ENCODE results near the gene LRRC34.
A peak's percentile ranks its signal among the peaks of the same experiment; 100 is the strongest.

The LRRC34 gene, protein sequence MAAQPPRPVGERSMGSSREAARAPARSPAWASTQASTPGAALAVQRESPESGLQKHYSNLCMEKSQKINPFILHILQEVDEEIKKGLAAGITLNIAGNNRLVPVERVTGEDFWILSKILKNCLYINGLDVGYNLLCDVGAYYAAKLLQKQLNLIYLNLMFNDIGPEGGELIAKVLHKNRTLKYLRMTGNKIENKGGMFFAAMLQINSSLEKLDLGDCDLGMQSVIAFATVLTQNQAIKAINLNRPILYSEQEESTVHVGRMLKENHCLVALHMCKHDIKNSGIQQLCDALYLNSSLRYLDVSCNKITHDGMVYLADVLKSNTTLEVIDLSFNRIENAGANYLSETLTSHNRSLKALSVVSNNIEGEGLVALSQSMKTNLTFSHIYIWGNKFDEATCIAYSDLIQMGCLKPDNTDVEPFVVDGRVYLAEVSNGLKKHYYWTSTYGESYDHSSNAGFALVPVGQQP

DNA sequence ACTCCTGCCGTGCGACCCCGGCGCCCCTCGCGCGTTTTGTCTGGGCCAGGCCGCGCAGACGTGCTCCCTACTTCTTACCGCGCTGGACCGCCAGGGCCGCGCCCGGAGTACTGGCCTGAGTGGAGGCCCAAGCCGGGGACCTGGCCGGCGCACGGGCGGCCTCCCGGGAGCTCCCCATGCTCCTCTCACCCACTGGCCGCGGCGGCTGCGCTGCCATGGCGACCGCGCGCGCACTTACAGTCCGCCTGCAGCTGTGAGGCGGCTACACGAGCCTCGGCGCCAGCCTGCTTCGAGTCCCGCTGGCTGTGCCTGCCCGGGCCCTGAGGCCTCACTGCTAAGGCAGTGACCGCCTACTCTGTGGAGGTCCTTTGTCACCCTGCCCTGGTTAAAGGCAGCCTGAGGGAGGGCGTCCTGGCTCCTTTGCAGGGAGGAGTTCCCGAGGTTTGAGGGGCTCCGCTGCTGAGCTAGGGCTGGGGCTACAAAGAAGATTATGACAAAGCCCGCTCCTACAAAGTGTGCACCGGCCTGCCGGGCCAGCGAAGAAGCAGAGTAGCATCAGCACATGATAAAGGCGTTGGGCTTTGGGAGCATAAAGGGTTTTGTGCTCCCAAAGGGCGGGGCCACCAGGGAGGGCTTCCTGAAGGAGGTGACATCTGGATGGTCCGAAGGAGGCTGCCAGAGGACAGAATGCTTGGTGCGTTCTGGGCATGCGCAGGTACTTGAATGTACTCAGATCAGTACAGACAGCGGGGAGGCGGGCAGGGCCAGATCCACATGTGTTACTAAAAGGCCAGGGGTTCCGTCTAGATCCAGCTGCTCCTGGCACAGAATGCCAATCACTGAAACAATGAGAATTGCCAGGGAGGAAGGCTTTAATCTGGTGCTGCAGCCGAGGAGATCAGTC is at the start of gene LRRC34, which contains the start of gene LRRIQ4:
TSS of gene LRRC34 (minus strand) at position 573 of the 904 bp plus-strand sequence. CDS start at position 217, 356 bp downstream.
TSS of gene LRRIQ4 (plus strand) at position 539 of the 904 bp plus-strand sequence. CDS start 9,052 bp downstream, outside the sequence.
- H3K27me3 ChIP-seq: no peaks in the 10 kb centered on the region
- peak within 1 kb of the TSS; percentile 68 to 86 (median 83) for H3K27ac ChIP-seq
- peak within 1 kb of the TSS; percentile 54 to 86 (median 82) for H3K4me3 ChIP-seq
- H3K4me2 ChIP-seq: peak within 1 kb of the TSS; percentile 90 to 97 (median 95)
- peaks cover 0 to 5% (median 0%) of the 10 kb centered on the region in 11 experiments; a peak in 2 of 22 replicates for H3K36me3 ChIP-seq
- TF ChIP-seq Cebpa-rat (IDR thresholded peaks at IDR 0.05): no peak
- peaks cover 29 to 37% (median 33%) of the 10 kb centered on the region in 10 experiments for H3K4me1 ChIP-seq
- no peaks in the 10 kb centered on the region for H4K20me1 ChIP-seq
- H3K9ac ChIP-seq: peak within 1 kb of the TSS; percentile 78 to 87 (median 85)
- peaks cover 9 to 20% (median 14%) of the 10 kb centered on the region in 11 experiments for H3K9me3 ChIP-seq (replicated peaks in 1 of 11)

DNA sequence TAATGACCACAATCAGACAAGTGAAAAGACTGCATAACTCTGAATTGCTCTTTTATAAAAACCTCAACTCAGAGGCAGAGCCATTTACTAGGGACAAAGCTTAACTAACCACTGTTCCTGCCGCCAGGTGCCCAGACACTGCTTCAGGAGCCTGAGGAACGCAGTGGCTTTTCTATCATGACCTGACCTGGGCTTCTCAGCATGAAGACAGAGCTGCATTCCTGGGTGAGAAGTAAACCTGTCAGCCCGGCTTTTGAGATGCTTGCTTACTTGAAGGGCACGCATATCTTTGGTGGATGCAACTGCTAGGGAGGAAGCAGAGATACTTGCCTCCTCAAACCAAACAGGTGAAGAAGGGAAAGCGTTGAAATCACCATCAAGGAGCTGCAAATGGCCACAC is 49.2 kb upstream of the LRRC34 start:
- Histone ChIP-seq H3K36me3 (no peaks in the 10 kb centered on the region), H3K4me3 (no peak overlapping the region), H3K4me2 (no peak overlapping the region), H3K9ac (no peak overlapping the region), H3K27ac (no peak overlapping the region), H4K20me1 (no peaks in the 10 kb centered on the region), H3K4me1 (peaks cover 0 to 17% (median 11%) of the 10 kb centered on the region in 10 experiments; a peak in 15 of 20 replicates), H3K9me3 (replicated peaks in 1 of 11) (no peaks in the 10 kb centered on the region), H3K27me3 (no peaks in the 10 kb centered on the region)
- TF ChIP-seq Cebpa-rat (IDR thresholded peaks at IDR 0.05): no peak

DNA sequence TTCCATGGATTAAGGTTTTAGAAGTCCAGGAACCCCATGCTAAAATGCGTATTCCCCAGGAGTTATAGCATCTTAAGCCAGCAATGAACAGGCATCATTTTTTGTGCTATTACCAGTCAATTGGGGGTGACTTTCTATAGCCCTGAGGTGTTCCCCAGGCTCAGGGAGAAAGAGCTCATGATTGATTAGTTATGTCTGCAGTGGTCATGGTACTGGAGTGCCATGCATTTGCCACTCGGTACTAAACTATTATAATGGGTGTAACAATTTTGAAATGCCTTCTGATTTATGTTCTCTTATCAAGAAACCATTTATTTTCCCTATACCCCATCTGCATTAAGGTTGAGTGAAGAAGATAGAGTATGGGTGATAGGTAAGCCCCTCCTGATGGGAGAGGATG is 45.1 kb upstream of the LRRC34 start:
- Histone ChIP-seq H3K4me2 (no peak overlapping the region), H3K4me1 (no peaks in the 10 kb centered on the region), H3K9me3 (replicated peaks in 1 of 11) (no peaks in the 10 kb centered on the region), H3K4me3 (no peak overlapping the region), H3K27ac (no peak overlapping the region), H3K36me3 (no peaks in the 10 kb centered on the region), H3K27me3 (no peaks in the 10 kb centered on the region), H3K9ac (no peak overlapping the region), H4K20me1 (no peaks in the 10 kb centered on the region)
- no peak for TF ChIP-seq Cebpa-rat (IDR thresholded peaks at IDR 0.05)

DNA sequence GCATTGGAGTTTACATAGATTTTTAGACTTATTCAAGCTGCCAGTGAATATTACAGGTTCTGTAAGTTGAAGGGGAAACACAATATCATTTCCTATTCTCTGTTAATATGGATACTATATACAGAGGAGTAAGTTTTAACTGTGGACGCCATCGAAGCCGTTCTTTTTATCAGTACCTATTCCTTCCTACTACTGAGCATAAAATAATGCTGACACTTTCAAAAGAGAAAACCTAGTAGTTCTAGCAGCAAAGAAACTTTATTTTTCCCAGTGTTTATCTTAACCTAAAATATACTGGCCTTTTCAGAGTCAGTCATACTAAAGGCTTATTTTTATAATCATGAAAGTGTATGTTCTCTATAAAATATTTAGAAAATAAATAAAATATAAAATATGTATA is 42.8 kb upstream of the LRRC34 start:
- H3K9ac ChIP-seq: no peak overlapping the region
- no peaks in the 10 kb centered on the region for H3K9me3 ChIP-seq (replicated peaks in 1 of 11)
- no peaks in the 10 kb centered on the region for H3K36me3 ChIP-seq
- H3K27me3 ChIP-seq: no peaks in the 10 kb centered on the region
- peaks cover 0 to 3% (median 0%) of the 10 kb centered on the region in 10 experiments; a peak in 2 of 20 replicates for H3K4me1 ChIP-seq
- H4K20me1 ChIP-seq: no peaks in the 10 kb centered on the region
- no peak overlapping the region for H3K4me2 ChIP-seq
- H3K4me3 ChIP-seq: no peak overlapping the region
- no peak for TF ChIP-seq Cebpa-rat (IDR thresholded peaks at IDR 0.05)
- H3K27ac ChIP-seq: no peak overlapping the region

DNA sequence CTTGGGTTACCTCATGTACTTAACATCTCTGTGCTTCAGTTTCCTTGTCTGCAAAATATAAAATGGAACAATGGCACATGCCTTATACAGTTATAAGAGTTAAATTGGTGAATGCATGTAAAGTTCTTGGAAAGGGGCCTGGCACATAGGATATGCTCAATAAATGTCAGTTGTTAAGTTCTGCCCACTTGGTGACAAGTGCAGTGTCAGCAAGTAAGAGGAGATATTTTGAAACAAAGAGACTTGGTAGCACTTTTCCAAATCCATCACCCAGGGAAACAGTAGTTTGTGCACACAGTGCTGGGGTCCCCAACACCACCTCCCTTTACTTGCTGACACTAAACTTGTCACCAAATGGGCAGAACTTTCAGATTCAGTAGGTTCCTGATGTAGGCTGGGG is 37.9 kb upstream of the LRRC34 start:
- H3K27me3 ChIP-seq: no peaks in the 10 kb centered on the region
- H3K9ac ChIP-seq: no peak overlapping the region
- no peaks in the 10 kb centered on the region for H3K9me3 ChIP-seq (replicated peaks in 1 of 11)
- H3K27ac ChIP-seq: no peak overlapping the region
- no peaks in the 10 kb centered on the region for H4K20me1 ChIP-seq
- H3K4me3 ChIP-seq: no peak overlapping the region
- peaks cover 13 to 24% (median 21%) of the 10 kb centered on the region in 10 experiments for H3K4me1 ChIP-seq
- H3K4me2 ChIP-seq: peak overlapping the region in 1 of 11 experiments; percentile 38; a peak in 2 of 22 replicates
- no peaks in the 10 kb centered on the region for H3K36me3 ChIP-seq
- no peak for TF ChIP-seq Cebpa-rat (IDR thresholded peaks at IDR 0.05)

DNA sequence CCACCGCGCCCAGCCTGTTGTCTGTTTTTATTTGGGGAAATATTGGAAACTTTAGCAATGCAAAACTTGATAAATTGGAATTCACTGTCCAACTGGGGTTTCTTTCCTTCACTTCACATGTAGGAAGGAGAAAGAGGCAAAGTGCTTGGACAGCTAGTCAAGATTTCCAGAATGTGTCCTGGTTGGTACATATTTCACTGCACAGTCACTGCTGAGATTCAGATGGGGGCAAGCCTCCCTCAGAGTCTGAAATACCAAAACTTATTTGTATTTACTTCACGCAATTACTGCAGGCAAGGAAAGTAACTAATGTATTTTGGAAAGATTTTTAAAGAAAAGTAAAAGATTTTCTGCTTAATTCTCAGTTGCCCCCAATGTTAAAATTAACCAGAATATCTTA is 36.0 kb upstream of the LRRC34 start:
- H3K9ac ChIP-seq: no peak overlapping the region
- no peaks in the 10 kb centered on the region for H3K27me3 ChIP-seq
- peaks cover 13 to 24% (median 21%) of the 10 kb centered on the region in 10 experiments for H3K4me1 ChIP-seq
- no peaks in the 10 kb centered on the region for H3K36me3 ChIP-seq
- H3K9me3 ChIP-seq (replicated peaks in 1 of 11): no peaks in the 10 kb centered on the region
- no peak overlapping the region for H3K27ac ChIP-seq
- H4K20me1 ChIP-seq: no peaks in the 10 kb centered on the region
- no peak for TF ChIP-seq Cebpa-rat (IDR thresholded peaks at IDR 0.05)
- no peak overlapping the region for H3K4me2 ChIP-seq
- no peak overlapping the region for H3K4me3 ChIP-seq

DNA sequence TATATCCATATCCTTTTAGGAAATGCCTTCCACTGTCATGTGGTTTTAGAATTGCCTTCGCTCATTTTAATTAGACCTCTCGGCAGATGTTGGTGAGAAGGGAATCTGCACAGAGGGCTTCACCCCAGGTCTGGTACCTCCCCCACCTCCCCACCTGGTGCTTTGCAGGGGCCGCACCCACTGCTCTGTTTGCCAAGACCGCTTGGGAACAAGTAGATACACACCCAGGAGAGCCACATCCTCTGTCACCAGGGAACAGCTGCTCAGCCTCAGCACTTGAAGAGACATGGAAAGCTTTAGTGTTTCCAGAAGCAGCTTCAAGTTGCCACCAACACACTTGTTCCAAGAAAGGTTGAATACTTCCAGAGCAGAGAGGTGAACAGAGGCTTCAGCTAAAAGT is 35.2 kb upstream of the LRRC34 start:
- H4K20me1 ChIP-seq: no peaks in the 10 kb centered on the region
- H3K27me3 ChIP-seq: no peaks in the 10 kb centered on the region
- H3K4me3 ChIP-seq: no peak overlapping the region
- H3K4me1 ChIP-seq: peaks cover 15 to 32% (median 26%) of the 10 kb centered on the region in 10 experiments
- no peak overlapping the region for H3K9ac ChIP-seq
- H3K36me3 ChIP-seq: no peaks in the 10 kb centered on the region
- H3K27ac ChIP-seq: no peak overlapping the region
- H3K4me2 ChIP-seq: peak overlapping the region in 7 of 11 experiments; percentile 7 to 83 (median 70); a peak in 6 of 22 replicates
- TF ChIP-seq Cebpa-rat (IDR thresholded peaks at IDR 0.05): no peak
- H3K9me3 ChIP-seq (replicated peaks in 1 of 11): no peaks in the 10 kb centered on the region

DNA sequence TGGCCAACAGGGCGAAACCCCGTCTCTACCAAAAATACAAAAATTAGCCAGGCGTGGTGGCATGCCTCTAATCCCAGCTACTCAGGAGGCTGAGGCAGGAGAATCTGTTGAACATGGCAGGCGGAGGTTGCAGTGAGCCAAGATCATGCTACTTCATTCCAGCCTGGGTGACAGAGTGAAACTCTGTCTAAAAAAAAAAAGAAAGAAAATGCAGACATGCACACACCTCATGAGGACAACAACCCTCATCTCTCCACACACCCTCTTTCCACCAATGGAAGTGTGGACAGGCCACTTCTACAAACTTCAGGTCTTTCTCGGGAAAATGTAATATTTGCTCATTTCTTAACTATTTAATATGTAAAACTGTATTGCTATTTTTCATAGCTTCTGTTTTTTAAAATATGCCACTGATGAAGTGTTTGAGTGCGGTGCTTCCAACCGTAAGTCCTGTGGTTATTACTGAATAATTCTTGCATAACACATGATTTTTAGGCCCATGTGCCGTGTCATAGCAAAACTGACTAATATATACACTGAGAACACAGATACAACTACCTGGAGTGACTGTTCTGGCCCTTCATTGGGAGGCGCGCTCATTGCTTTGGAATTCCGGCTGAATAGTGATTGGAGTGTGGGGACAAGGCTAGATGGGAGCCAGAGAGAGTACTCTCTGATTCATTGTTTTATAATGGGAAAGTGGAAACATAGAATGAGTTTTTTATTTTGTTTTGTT is 33.9 kb upstream of the LRRC34 start:
- H3K27ac ChIP-seq: peak overlapping the region in 8 of 11 experiments; percentile 12 to 63 (median 49); a peak in 15 of 22 replicates
- 0 out of 20 replicates have a peak overlapping the region, but pooled peaks of 2 of the 10 experiments have one; percentile 10 to 20 for H3K4me3 ChIP-seq
- H3K9ac ChIP-seq: peak overlapping the region in 1 of 11 experiments; percentile 11; a peak in 1 of 22 replicates
- no peaks in the 10 kb centered on the region for H3K9me3 ChIP-seq (replicated peaks in 1 of 11)
- H3K4me1 ChIP-seq: peaks cover 16 to 37% (median 27%) of the 10 kb centered on the region in 10 experiments
- no peaks in the 10 kb centered on the region for H3K36me3 ChIP-seq
- no peaks in the 10 kb centered on the region for H4K20me1 ChIP-seq
- no peaks in the 10 kb centered on the region for H3K27me3 ChIP-seq
- peak overlapping the region; percentile 26 to 83 (median 65); a peak in 21 of 22 replicates for H3K4me2 ChIP-seq
- TF ChIP-seq Cebpa-rat (IDR thresholded peaks at IDR 0.05): no peak
